OCI-LY1 (cell line): Measurements from ENCODE around the gene IQCK.

Experiments used
- EZH2 ChIP-seq: fragments of 200-600 bp; sonication (generic), shearing (Covaris generic); IDR thresholded peaks from 2 replicates; pipeline ENCODE4 v1.8.0; 2017; ENCODE audit warnings: borderline replicate concordance, mixed run types, mild to moderate bottlenecking, antibody characterized with exemption, low read length, moderate library complexity, mixed read lengths
- TF ChIP-seq, protein P1 (sequence below): fragments of 200-600 bp; sonication (generic), shearing (Covaris generic); IDR thresholded peaks from 2 replicates; pipeline ENCODE4 v1.5.1; 2017; ENCODE audit warnings: mild to moderate bottlenecking, antibody characterized with exemption, low read length, moderate library complexity, mixed read lengths

DNA sequence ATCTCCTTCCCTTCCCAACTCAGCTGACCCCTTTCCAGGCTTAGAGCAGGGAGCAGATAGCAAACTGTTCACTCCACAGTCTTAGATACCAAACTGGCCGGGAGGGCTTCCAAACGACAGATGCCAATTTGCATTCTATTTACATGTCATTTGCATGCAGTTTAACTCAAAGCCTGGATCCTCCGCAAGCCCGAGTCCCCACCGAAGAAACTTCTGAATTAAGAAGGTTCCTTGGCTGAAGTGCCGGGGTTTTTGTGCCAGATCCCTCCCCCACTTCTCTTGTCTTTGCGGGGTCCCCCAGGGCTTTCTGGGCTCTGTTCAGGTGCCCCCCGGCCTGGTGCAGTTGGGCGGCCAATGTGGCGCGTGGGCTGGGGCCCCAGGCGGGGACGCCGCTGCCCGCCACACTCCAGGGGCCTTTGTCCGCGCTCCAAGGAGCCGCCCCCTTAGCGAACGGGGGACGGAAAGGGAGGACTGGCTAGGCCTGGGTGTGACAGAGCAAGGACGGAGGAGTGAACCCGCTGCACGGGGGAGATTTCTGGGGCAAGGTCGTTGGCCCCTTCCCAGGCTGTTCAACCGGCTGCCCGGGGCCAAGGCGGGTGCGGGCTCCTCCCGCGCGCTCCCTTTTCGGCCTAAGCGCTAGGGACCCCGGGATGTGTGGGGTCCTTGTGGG lies 165.4 kb downstream of the IQCK start:
- TF ChIP-seq, protein P1, sequence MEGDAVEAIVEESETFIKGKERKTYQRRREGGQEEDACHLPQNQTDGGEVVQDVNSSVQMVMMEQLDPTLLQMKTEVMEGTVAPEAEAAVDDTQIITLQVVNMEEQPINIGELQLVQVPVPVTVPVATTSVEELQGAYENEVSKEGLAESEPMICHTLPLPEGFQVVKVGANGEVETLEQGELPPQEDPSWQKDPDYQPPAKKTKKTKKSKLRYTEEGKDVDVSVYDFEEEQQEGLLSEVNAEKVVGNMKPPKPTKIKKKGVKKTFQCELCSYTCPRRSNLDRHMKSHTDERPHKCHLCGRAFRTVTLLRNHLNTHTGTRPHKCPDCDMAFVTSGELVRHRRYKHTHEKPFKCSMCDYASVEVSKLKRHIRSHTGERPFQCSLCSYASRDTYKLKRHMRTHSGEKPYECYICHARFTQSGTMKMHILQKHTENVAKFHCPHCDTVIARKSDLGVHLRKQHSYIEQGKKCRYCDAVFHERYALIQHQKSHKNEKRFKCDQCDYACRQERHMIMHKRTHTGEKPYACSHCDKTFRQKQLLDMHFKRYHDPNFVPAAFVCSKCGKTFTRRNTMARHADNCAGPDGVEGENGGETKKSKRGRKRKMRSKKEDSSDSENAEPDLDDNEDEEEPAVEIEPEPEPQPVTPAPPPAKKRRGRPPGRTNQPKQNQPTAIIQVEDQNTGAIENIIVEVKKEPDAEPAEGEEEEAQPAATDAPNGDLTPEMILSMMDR, result no peak
- TF ChIP-seq EZH2, result no peak
